Measurements from ENCODE around the gene ROCK2. TPM values are rescaled to one million over a fixed set of nuclear protein-coding genes. Genes with fewer than 3 reads are reported as not detected.

ROCK2 gene
- total RNA-seq, 4 donors from 2014 or later, result 42.0 to 85.4 (median 70.7) TPM

DNA sequence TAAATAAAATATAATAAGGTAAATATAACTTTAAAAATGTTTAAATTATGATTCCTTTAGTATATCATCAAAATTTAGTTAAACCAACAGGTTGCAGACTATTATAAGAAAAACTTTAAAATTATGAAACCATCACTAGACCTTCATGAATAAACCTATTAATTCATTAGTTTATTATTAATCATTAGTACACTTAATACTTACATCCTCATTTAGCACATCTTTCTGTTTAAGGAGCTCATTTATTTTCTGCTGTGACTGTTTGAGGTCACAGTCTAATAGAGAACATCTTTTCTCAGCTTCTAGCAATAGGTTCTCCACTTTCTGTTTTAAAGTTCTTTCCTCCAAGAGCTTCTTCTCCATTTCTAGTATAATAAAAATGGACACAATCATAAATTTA is 136.4 kb downstream of the ROCK2 start:
- Histone ChIP-seq H3K27ac (no peak overlapping the region), H3K36me3 (peaks cover 0 to 53% of the 10 kb centered on the region in 2 donors), H3K4me1 (no peaks in the 10 kb centered on the region), H3K9me3 (no peaks in the 10 kb centered on the region), H3K27me3 (no peaks in the 10 kb centered on the region), H3K4me3 (no peak overlapping the region)
- TF ChIP-seq POLR2A (IDR thresholded peaks at IDR 0.05) (no peak), CTCF (IDR thresholded peaks at IDR 0.05 in 4 of 5, conservative IDR thresholded peaks at IDR 0.05 in 1 of 5) (no peak)
- in situ Hi-C loops (cut with MboI; ENCODE audit: low sequenced_read_pairs in 4 of 4) (no loop called here), intact Hi-C loops (cut with DNase I; ENCODE audit: low total_unique reads) (no loop called here)
- no peak for DNase-seq
- no peak for ATAC-seq

DNA sequence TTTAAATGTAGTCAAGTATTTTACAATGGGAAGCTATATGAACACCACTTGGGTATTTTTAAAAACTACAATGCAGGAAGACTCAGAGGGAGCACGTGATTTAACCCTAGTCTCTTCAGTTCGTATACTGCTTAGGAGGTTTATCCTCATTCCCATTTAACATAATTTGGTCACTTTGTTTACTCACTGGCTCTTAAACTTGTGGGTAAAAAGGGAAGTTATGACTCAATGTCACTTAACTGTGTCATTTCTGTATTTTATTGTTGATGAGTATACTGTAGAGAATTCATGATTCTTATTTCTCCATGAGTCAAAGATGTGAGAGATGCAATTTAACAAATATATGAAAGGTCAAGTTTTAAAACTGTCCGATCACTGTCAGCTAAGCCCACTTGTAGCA is 141.0 kb downstream of the ROCK2 start:
- no peaks in the 10 kb centered on the region for H3K27me3 ChIP-seq
- no peak overlapping the region for H3K4me3 ChIP-seq
- ATAC-seq (peak in 1 of 2 donors; percentile 42), DNase-seq (no peak)
- no peaks in the 10 kb centered on the region for H3K9me3 ChIP-seq
- in situ Hi-C loops (cut with MboI; ENCODE audit: low sequenced_read_pairs in 4 of 4), result no loop called here
- H3K4me1 ChIP-seq, result no peaks in the 10 kb centered on the region
- TF ChIP-seq POLR2A (IDR thresholded peaks at IDR 0.05) (no peak), CTCF (IDR thresholded peaks at IDR 0.05 in 4 of 5, conservative IDR thresholded peaks at IDR 0.05 in 1 of 5) (no peak)
- intact Hi-C loops (cut with DNase I; ENCODE audit: low total_unique reads), result no loop called here
- peaks cover 0 to 57% of the 10 kb centered on the region in 2 donors for H3K36me3 ChIP-seq
- H3K27ac ChIP-seq, result peak overlapping the region in 2 of 4 donors; percentile 5 to 16

- DNase-seq (no peak), ATAC-seq (no peak)
- no peaks in the 10 kb centered on the region for H3K27me3 ChIP-seq
- no peak overlapping the region for H3K27ac ChIP-seq
- no peaks in the 10 kb centered on the region for H3K4me1 ChIP-seq
- no peak overlapping the region for H3K4me3 ChIP-seq
- in situ Hi-C loops (cut with MboI; ENCODE audit: low sequenced_read_pairs in 4 of 4), result no loop called here
- H3K9me3 ChIP-seq, result no peaks in the 10 kb centered on the region
- peaks cover 2 to 59% of the 10 kb centered on the region in 2 donors for H3K36me3 ChIP-seq
- intact Hi-C loops (cut with DNase I; ENCODE audit: low total_unique reads), result no loop called here
- TF ChIP-seq POLR2A (IDR thresholded peaks at IDR 0.05) (no peak), CTCF (IDR thresholded peaks at IDR 0.05 in 4 of 5, conservative IDR thresholded peaks at IDR 0.05 in 1 of 5) (no peak)
These were observed 142.5 kb downstream of the ROCK2 start for GRCh38 chr2:11201969-11202368.

- Histone ChIP-seq H3K4me3 (no peak overlapping the region), H3K36me3 (peaks cover 4 to 67% of the 10 kb centered on the region in 2 donors), H3K27me3 (no peaks in the 10 kb centered on the region), H3K4me1 (no peaks in the 10 kb centered on the region), H3K9me3 (no peaks in the 10 kb centered on the region), H3K27ac (no peak overlapping the region)
- ATAC-seq (no peak), DNase-seq (no peak)
- TF ChIP-seq POLR2A (IDR thresholded peaks at IDR 0.05) (no peak), CTCF (IDR thresholded peaks at IDR 0.05 in 4 of 5, conservative IDR thresholded peaks at IDR 0.05 in 1 of 5) (no peak)
- intact Hi-C loops (cut with DNase I; ENCODE audit: low total_unique reads) (no loop called here), in situ Hi-C loops (cut with MboI; ENCODE audit: low sequenced_read_pairs in 4 of 4) (no loop called here)
These were observed 143.8 kb downstream of the ROCK2 start for GRCh38 chr2:11200651-11201050.

- TF ChIP-seq CTCF (IDR thresholded peaks at IDR 0.05 in 4 of 5, conservative IDR thresholded peaks at IDR 0.05 in 1 of 5), result no peak
- no peak for TF ChIP-seq POLR2A (IDR thresholded peaks at IDR 0.05)
- H3K27me3 ChIP-seq, result no peaks in the 10 kb centered on the region
- H3K4me3 ChIP-seq, result no peak overlapping the region
- intact Hi-C loops (cut with DNase I; ENCODE audit: low total_unique reads), result no loop called here
- in situ Hi-C loops (cut with MboI; ENCODE audit: low sequenced_read_pairs in 4 of 4), result no loop called here
- H3K27ac ChIP-seq, result no peak overlapping the region
- peaks cover 4 to 79% of the 10 kb centered on the region in 2 donors for H3K36me3 ChIP-seq
- DNase-seq (no peak), ATAC-seq (no peak)
- no peaks in the 10 kb centered on the region for H3K9me3 ChIP-seq
- peaks cover 0 to 6% of the 10 kb centered on the region in 2 donors for H3K4me1 ChIP-seq
These were observed 148.2 kb downstream of the ROCK2 start for GRCh38 chr2:11196246-11196645.
